Liver (tissue), 3 donors: ENCODE data around the gene TESMIN.

Source experiments
- ATF3 ChIP-seq: IDR thresholded peaks from 2 replicates; pipeline ENCODE4 v1.6.1; 2016; ENCODE audit warnings: antibody characterized with exemption
- CTCF ChIP-seq: fragments of 150-350 bp; IDR thresholded peaks from 2 replicates; pipeline ENCODE4 v1.5.1; 2017; ENCODE audit warnings: improper control_type of control experiment, low read depth, low read length; ENCODE audit not compliant: missing input control
- EGR1 ChIP-seq, 2 donors: IDR thresholded peaks; 2 replicates each; pipeline ENCODE4 v1.6.1; 2016 to 2018; ENCODE audit warnings: antibody characterized with exemption in 2 of 2, low read depth in 2 of 2
- FOXA1 ChIP-seq: IDR thresholded peaks from 2 replicates; pipeline ENCODE4 v1.6.1; 2016; ENCODE audit warnings: antibody characterized with exemption
- JUND ChIP-seq, 2 donors: IDR thresholded peaks; 2 replicates each; pipeline ENCODE4 v1.6.1; 2016; ENCODE audit warnings: antibody characterized with exemption in 2 of 2
- MAX ChIP-seq: IDR thresholded peaks from 2 replicates; pipeline ENCODE4 v1.6.1; 2016; ENCODE audit warnings: antibody characterized with exemption
- RAD21 ChIP-seq, 2 donors: IDR thresholded peaks; 2 replicates each; pipeline ENCODE4 v1.6.1; 2016; ENCODE audit warnings: antibody characterized with exemption in 2 of 2, mild to moderate bottlenecking in 2 of 2
- REST ChIP-seq: IDR thresholded peaks from 2 replicates; pipeline ENCODE4 v1.6.1; 2016; ENCODE audit warnings: antibody characterized with exemption, mild to moderate bottlenecking
- SP1 ChIP-seq: IDR thresholded peaks from 2 replicates; pipeline ENCODE4 v1.6.1; 2018; ENCODE audit warnings: antibody characterized with exemption, mild to moderate bottlenecking
- TAF1 ChIP-seq: conservative IDR thresholded peaks from 2 replicates; pipeline ENCODE4 v1.6.1; 2016; ENCODE audit warnings: antibody characterized with exemption, mild to moderate bottlenecking
- donor health status: healthy.
- donor health status: healthy.

- TF ChIP-seq CTCF (no peak), JUND (IDR thresholded peaks at IDR 0.05) (no peak), FOXA1 (no peak), EGR1 (IDR thresholded peaks at IDR 0.05; ENCODE audit: low read depth in 2 of 2) (no peak), RAD21 (IDR thresholded peaks at IDR 0.05) (no peak), REST (no peak), SP1 (no peak), TAF1 (no peak), ATF3 (no peak), MAX (no peak)
Measured at GRCh38 chr11:68743539-68743938, 7.8 kb downstream of the TESMIN start.
